Posterior cingulate gyrus (tissue), 11 donors: ENCODE data around the gene MLEC.
A peak's percentile ranks its signal among the peaks of the same experiment; 100 is the strongest.

Source experiments
- DNase-seq, 10 donors: peaks; one replicate each; pipeline versions ENCODE4 v3.0.0 to v3.0.0-alpha.2; 2020 to 2021; ENCODE audit warnings: mixed read lengths in 3 of 10
- intact Hi-C: fragments of 100-400 bp; cut with DNase I; formaldehyde crosslinking; loops from one replicate; pipeline ENCODE4 v1.15.1; 2023

The MLEC gene

GRCh38 chr12:120686690-120687577 is at the start of gene MLEC:
MLEC (plus strand) TSS chr12:120687149; CDS start chr12:120687297, 148 bp downstream.
- peak; percentile 97 to 100 (median 99) for DNase-seq
- intact Hi-C loops, result loop anchor here (2.0 kb wide), 2 partner anchors 26 to 218 kb away; partner anchors contain the start of gene SPPL3

GRCh38 chr12:120639771-120640721 is 46.9 kb upstream of the MLEC start, which contains the start of gene CABP1:
CABP1 (plus strand) TSS chr12:120640626; CDS start chr12:120640686, 60 bp downstream.
- intact Hi-C loops, result no loop called here
- DNase-seq, result peak in 5 of 10 donors; percentile 42 to 91 (median 87)

GRCh38 chr12:120640861-120641833 is 45.8 kb upstream of the MLEC start:
- peak in 2 of 10 donors; percentile 62 to 80 for DNase-seq
- intact Hi-C loops, result no loop called here

DNA sequence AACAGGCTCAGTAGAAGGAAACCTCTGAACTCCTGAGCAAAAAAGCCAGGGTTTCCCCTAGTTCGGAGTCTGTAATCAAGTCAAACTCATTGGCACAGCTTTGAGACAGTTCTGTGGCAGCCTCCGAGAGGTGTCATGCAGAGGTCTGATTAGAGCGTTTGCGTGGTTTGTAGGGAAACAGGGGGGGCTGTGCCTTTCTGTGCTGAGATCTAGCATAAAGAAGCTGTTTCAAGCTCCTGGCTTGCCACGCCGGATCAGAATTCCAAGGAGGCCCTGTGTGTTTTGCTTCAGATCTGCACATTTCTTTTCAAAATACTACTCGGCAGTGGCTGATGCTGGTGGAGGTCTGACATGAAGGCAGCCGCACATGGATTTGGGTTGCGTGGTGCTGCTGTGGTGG is 44.8 kb upstream of the MLEC start:
- peak in 1 of 10 donors; percentile 64 for DNase-seq
- intact Hi-C loops, result no loop called here

GRCh38 chr12:120642826-120643225 is 44.1 kb upstream of the MLEC start:
- peak in 1 of 10 donors; percentile 14 for DNase-seq
- intact Hi-C loops, result no loop called here

- intact Hi-C loops, result no loop called here
- DNase-seq, result peak in 2 of 10 donors; percentile 41 to 59
Observed at GRCh38 chr12:120643574-120643973, 43.4 kb upstream of the MLEC start.

DNA sequence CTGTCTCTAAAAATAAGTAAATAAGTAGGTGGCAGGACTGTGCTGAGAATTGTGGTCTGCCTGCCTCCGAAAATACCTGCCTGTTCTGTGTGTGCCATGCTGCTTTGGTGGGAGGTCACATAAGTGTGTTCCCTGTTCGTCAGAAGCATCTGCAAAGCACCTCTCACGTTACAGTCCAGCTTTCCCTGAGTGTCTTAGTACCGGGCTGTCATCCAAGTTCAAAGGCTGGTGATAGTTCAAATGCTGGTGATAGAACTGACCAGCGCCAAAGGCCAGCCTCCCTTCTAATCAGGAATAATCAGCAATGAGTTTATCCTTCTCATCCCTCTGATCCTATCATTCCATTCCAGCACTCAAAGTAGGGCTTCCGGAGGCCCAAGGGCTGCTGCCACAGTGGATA is 40.9 kb upstream of the MLEC start:
- intact Hi-C loops, result no loop called here

DNA sequence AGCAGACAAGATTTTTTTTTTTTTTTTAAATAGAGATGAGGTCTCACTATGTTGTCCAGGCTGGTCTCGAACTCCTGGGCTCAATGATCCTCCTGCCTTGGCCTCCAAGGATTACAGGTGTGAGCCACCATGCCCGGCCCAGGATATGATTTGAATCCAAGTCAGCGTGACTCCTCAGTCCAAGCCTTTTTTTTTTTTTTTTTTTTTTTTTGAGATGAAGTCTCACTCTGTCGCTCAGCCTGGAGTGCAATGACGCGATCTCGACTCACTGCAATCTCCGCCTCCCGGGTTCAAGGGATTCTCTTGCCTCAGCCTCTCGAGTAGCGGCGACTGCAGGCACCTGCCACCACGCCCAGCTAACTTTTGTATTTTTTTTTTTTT is 39.6 kb upstream of the MLEC start:
- DNase-seq, result peak in 3 of 10 donors; percentile 33 to 72 (median 59)
- intact Hi-C loops, result loop anchor here (1.0 kb wide), 1 partner anchor 67 kb away; no protein-coding TSS in a partner anchor

More for the DNA sequence above, 40.9 kb upstream of the MLEC start:
- DNase-seq, result peak in 3 of 10 donors; percentile 3 to 35 (median 5)

DNA sequence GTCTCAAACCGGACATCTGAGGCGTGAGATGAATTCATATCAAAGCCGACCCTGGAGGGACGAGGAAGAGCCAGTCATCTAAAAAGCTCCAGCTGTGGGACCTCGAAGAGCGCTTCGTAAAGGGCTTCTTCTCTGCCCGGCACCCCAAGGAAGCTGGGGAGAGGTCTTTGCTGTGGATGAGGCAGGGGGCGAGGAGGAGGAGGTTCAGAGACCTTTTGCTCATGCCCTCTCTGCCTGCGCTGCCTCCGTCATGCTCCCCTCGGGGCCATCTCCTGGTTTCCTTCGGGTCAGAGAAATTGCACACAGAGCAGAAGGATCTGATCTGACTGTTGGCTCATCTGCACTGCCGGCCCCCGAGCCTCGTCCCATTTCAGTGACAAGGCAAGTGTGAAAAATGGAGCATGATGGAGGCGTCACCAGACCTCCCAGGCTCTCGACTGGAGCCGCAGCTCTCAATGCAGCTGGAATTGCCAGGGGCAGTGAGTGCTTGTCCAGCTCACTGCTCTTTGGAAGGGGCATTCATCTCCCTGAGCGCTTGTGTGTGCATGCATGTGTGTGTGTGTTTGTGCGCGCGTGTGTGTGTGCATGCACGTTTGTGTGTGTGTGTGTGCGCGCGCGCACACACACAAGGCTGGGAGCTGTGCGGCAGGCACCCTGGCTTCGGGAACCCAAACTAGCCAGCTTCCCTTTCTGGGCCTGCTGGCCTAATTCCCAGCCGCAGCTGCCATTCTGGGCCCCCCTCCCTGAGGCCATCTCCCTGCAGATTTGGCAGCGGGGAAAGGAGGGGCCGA is 37.3 kb upstream of the MLEC start:
- DNase-seq, result peak in 6 of 10 donors; percentile 45 to 91 (median 72)

DNA sequence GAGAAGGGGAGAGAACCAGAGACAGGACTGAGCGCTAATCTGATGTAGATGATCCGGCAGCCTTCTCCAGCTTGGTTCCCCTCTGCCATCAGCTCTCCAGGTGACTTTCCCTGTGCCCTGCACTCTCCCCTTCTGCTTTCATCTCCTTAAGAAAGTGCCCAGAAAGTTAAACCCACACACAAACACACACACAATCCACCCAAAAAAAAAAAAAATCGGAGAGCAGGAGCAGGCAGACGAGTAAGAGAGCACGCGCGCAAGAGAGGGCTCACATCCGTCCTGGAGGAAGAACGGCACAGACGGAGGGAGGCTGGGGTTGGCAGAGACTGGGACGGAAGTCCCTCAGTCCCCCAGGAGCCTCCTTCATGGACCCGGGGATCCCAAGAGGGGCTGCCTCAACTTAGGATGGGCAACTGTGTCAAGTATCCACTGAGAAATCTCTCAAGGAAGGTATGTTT is 36.7 kb upstream of the MLEC start:
- peak in 3 of 10 donors; percentile 68 to 85 (median 78) for DNase-seq
- intact Hi-C loops, result no loop called here

More for the DNA sequence above, 37.3 kb upstream of the MLEC start:
- intact Hi-C loops, result loop anchor here (2.0 kb wide), 2 partner anchors 67 to 321 kb away; no protein-coding TSS in a partner anchor

DNA sequence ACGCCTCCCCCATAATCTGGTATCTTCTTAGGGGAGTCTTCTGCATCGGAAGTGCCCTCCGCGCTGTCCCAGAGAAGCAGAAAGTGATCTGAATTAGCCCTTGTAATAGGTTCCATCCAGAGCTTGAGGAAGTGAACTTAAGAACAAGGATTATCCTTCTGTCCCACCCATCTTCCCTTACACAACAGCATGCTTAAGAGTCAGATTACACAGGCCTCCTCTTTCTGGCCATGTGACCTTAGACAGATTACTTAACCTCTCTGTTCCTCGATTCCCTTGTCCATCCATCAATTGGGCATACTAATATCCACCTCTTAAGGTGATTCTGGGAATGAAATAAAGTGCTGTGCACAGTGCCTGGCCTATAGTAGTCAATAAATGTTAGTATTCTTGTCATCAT is 35.1 kb upstream of the MLEC start:
- DNase-seq, result peak in 2 of 10 donors; percentile 1 to 20
- intact Hi-C loops, result no loop called here

GRCh38 chr12:120652656-120653435 is 34.1 kb upstream of the MLEC start:
- peak in 3 of 10 donors; percentile 77 to 84 (median 84) for DNase-seq
- intact Hi-C loops, result no loop called here

GRCh38 chr12:120653611-120654010 is 33.3 kb upstream of the MLEC start:
- intact Hi-C loops, result no loop called here
- peak in 3 of 10 donors; percentile 62 to 80 (median 68) for DNase-seq

- peak in 2 of 10 donors; percentile 60 to 79 for DNase-seq
- intact Hi-C loops, result no loop called here
Observed at GRCh38 chr12:120654656-120655055, 32.3 kb upstream of the MLEC start.

GRCh38 chr12:120656008-120656407 is 30.9 kb upstream of the MLEC start:
- intact Hi-C loops, result no loop called here
- DNase-seq, result peak in 3 of 10 donors; percentile 45 to 82 (median 71)

GRCh38 chr12:120658286-120659150 is 28.4 kb upstream of the MLEC start:
- DNase-seq, result peak in 3 of 10 donors; percentile 56 to 79 (median 71)
- intact Hi-C loops, result no loop called here
